ENCODE measurements around the gene NXN.

- TF ChIP-seq, protein P1, sequence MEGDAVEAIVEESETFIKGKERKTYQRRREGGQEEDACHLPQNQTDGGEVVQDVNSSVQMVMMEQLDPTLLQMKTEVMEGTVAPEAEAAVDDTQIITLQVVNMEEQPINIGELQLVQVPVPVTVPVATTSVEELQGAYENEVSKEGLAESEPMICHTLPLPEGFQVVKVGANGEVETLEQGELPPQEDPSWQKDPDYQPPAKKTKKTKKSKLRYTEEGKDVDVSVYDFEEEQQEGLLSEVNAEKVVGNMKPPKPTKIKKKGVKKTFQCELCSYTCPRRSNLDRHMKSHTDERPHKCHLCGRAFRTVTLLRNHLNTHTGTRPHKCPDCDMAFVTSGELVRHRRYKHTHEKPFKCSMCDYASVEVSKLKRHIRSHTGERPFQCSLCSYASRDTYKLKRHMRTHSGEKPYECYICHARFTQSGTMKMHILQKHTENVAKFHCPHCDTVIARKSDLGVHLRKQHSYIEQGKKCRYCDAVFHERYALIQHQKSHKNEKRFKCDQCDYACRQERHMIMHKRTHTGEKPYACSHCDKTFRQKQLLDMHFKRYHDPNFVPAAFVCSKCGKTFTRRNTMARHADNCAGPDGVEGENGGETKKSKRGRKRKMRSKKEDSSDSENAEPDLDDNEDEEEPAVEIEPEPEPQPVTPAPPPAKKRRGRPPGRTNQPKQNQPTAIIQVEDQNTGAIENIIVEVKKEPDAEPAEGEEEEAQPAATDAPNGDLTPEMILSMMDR (IDR thresholded peaks at IDR 0.05), result no peak
- no peak for TF ChIP-seq SIN3A (IDR thresholded peaks at IDR 0.05; ENCODE audit: borderline replicate concordance, low read depth, low read length)
- no peak for TF ChIP-seq MXI1 (IDR thresholded peaks at IDR 0.05; ENCODE audit: low read depth, low read length)
- TF ChIP-seq TAF1 (IDR thresholded peaks at IDR 0.05; ENCODE audit: borderline replicate concordance, low read depth, low read length), result no peak
- TF ChIP-seq POLR2AphosphoS5 (IDR thresholded peaks at IDR 0.05; ENCODE audit: low read depth, low read length), result no peak
These were observed 165.2 kb downstream of the NXN start for GRCh38 chr17:814371-814770.
